Dermis lymphatic vessel endothelial cell (primary cell): ENCODE results near the gene LSM12. TPM values are rescaled to one million over a fixed set of nuclear protein-coding genes. Genes with fewer than 3 reads are reported as not detected.

Source experiments
- total RNA-seq: library from RNA; depleted of rRNA; stranded (reverse); fragments of >200 nt; gene quantifications from 2 replicates; pipeline ENCODE4 v1.2.1, GENCODE V29; 2014

LSM12 gene
- 22.0 and 22.6 TPM in 2 replicates for total RNA-seq

GRCh38 chr17:44066204-44066930 is at the start of gene LSM12:
LSM12 (minus strand) TSS chr17:44066671; CDS start chr17:44066587, 84 bp downstream.

GRCh38 chr17:44070455-44071197 is 4.2 kb upstream of the LSM12 start, which contains the start of gene G6PC3:
G6PC3 (plus strand) TSS chr17:44070735; CDS start chr17:44070966, 231 bp downstream.

DNA sequence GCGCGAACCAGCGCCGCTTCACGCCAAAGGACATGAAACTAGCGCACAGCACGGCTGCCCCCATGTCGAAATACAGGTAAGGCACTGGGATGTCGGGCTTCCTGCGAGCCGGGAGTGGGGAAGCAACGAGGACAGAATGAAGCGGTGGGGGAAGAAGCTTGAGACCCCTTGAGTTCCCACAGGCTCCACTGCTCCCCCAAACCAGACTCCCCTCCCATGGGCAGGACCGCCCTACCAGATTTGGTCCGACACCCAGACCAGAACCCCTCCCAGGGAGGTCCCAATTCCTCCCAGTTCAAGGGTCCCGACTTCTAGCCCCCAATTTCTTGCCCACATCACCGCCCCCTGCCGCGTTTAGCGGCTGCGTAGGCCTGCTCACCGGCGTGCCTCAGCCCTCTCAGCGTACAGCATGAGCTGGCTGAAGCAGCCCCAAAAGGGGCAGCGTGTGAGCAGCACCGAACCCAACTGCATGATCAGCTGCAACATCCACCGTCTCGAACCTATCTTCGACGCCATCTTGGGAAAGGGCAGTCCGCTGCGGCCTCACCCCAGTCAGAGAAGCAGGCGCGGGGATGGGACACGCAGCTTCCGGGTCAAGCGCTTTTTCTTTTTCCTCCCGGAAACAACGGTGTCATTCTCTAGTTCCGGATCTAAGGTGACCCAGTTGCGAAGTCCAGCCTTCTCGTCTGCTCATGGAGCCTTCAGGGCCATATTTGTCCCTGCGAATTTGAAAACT is 51.9 kb downstream of the LSM12 start, which contains the start of gene TMEM101:
TSS of gene TMEM101 (minus strand) at position 527 of the 736 bp plus-strand sequence. CDS start at position 516, 11 bp downstream.

GRCh38 chr17:44004077-44004760 is 62.3 kb downstream of the LSM12 start, which contains the start of gene NAGS:
NAGS (plus strand) TSS chr17:44004622; CDS start chr17:44004664, 42 bp downstream.

Other genes starting within 250 kb of the LSM12 start
- gene MPP3, start 233.5 kb downstream of the LSM12 start, total RNA-seq: 0.95 and 1.2 TPM in 2 replicates
- gene CD300LG, start 219.5 kb downstream of the LSM12 start, total RNA-seq: under 0.01 and 0.17 TPM in 2 replicates
- gene MPP2, start 159.1 kb downstream of the LSM12 start, total RNA-seq: under 0.01 and 0.11 TPM in 2 replicates
- gene PPY, start 124.2 kb downstream of the LSM12 start, total RNA-seq: not detected in 2 replicates
- not detected in 2 replicates for gene PYY, start 112.7 kb downstream of the LSM12 start, total RNA-seq
- gene NAGS, start 62.0 kb downstream of the LSM12 start, total RNA-seq: 2.4 TPM in 2 replicates
- gene TMEM101, start 51.7 kb downstream of the LSM12 start, total RNA-seq: 87.9 and 101 TPM in 2 replicates
- gene G6PC3, start 4.1 kb upstream of the LSM12 start, total RNA-seq: 19.2 and 25.9 TPM in 2 replicates
- gene HDAC5, start 57.0 kb upstream of the LSM12 start, total RNA-seq: 29.0 and 33.8 TPM in 2 replicates
- gene HROB, start 75.3 kb upstream of the LSM12 start, total RNA-seq: 0.77 and 1.6 TPM in 2 replicates
- gene ASB16, start 104.0 kb upstream of the LSM12 start, total RNA-seq: not detected in 2 replicates
- 28.0 and 33.6 TPM in 2 replicates for gene TMUB2, start 120.3 kb upstream of the LSM12 start, total RNA-seq
- 33.9 and 34.8 TPM in 2 replicates for gene ATXN7L3, start 133.2 kb upstream of the LSM12 start, total RNA-seq
- gene UBTF, start 153.0 kb upstream of the LSM12 start, total RNA-seq: 42.3 and 68.1 TPM in 2 replicates
- under 0.01 TPM in 1 of 2 replicates, not detected in the other for gene SLC4A1, start 201.5 kb upstream of the LSM12 start, total RNA-seq
- 0.22 and 0.95 TPM in 2 replicates for gene RUNDC3A, start 241.9 kb upstream of the LSM12 start, total RNA-seq